Stimulated activated CD8-positive, alpha-beta memory T cell treated with anti-CD3 and anti-CD28 coated beads, Interleukin-15, amount 100 ng/mL, for 24 hours (primary cell): ENCODE results near the gene LRRC8E.
"Not testable (repeated sequence)": the region's sequence is repeated elsewhere in the genome, so short reads cannot be mapped to it uniquely, and the experiment has no call there.

Experiments used
- DNase-seq: peaks from one replicate; pipeline ENCODE4 v3.0.0-alpha.2; 2020; ENCODE audit warnings: low read depth

Gene LRRC8E

DNA sequence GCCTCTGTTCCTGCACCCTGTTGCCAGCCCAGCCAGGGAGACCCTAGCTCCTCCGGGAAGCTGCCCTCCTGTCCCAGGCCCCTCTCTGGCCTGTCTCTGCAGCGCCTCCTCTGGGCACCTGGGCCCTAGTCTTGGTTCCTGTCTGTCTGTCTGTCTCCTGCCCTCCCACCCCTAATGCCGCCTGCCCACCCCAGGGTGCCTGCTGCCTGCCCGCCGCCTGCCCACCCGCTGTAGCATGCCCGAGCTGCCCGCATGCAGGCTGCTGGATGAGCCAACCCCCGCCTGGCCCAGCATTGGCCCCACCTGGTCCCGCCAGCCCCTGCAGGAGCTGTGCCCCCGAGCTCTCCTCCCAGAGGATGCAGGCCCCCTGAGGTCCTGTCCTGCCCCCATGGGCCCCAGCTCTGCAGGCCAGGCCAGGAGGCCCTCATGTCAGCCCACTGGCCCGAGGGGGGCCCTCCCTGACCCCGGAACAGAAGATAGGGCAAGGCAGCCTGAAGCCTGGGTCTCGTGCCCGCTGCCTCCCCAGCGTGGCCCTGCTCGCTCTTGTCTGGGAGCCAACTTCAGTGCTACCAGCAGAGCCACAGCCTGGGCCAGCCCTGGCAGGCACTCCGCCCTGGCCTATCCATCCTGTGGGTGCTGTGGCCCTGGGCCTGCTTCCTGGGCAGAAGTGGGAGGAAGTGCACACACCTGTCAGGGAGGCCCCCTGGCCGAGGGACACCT is 20.6 kb downstream of the LRRC8E start:
- no peak for DNase-seq

DNA sequence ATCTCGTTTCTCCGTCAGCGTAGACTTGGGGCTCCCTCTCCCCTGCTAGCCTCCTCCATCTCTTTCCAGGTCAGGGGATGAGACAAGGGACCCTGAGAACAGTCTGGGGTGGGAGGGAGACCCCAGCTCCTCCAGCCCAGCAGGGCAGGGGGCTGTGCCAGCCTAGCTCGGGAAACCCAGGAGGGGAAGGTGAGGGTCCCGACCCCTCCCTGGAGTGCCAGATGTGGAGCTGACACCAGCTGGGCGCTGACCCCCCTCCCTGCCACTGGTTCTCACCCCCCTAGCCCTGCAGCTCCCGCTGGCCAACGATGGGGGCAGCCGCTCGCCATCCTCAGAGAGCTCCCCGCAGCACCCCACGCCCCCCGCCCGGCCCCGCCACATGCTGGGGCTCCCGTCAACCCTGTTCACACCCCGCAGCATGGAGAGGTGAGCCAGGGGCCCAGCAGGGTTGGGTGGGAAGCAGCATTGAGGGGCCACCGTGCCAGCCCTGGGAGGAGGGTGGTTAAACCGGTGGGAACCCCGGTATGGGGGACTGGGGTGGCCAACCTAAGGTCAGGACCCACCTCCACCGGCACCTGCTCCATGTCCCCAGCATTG is 21.3 kb downstream of the LRRC8E start:
- DNase-seq = no peak

DNA sequence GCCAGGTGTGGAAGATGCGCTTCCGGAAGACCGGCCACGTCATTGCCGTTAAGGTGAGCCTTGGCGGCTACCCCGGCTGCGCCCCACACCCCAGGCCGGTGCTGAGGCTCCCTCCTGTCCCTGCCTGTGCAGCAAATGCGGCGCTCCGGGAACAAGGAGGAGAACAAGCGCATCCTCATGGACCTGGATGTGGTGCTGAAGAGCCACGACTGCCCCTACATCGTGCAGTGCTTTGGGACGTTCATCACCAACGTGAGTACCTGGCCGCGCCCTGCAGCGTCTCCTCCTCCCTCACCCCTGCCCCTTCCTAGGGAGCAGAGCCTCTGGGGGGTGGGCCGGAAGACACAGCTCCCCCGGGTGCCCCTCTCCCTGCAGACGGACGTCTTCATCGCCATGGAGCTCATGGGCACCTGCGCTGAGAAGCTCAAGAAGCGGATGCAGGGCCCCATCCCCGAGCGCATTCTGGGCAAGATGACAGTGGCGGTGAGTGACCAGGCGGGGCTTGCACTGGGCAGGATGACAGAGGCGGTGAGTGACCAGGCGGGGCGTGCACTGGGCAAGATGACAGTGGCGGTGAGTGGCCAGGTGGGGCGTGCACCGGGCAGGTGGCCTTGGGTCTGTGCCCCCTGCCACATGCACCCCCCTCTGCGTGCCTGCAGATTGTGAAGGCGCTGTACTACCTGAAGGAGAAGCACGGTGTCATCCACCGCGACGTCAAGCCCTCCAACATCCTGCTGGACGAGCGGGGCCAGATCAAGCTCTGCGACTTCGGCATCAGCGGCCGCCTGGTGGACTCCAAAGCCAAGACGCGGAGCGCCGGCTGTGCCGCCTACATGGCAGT is 22.2 kb downstream of the LRRC8E start:
- no peak for DNase-seq

GRCh38 chr19:7911508-7912143 is 23.3 kb downstream of the LRRC8E start:
- DNase-seq = no peak

- no peak for DNase-seq
These were observed 23.9 kb downstream of the LRRC8E start for GRCh38 chr19:7912144-7912696.

- DNase-seq = no peak
These were observed 24.6 kb downstream of the LRRC8E start for GRCh38 chr19:7912697-7913564.

DNA sequence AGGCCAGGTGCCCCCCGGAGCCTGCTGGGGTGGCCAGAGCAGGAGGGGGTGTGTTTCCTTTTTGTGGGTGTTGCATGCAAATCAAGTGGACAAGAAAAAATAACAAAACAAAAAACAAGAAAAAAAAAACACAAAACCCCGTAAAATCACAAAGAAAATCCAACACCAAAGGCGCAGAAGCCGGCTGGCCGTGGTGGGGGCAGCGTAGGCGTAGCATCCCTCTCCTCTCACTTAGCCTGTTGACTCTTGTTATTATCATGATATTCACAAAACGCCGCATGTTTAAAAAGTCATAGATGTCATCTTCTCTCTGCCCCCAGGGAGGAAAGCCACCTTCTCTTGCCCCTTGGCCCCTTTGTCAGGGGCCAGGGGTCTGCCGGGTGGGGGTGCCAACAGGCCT is 25.3 kb downstream of the LRRC8E start:
- no peak for DNase-seq

GRCh38 chr19:7914099-7914498 is 25.8 kb downstream of the LRRC8E start:
- no peak for DNase-seq

GRCh38 chr19:7914598-7915045 is 26.3 kb downstream of the LRRC8E start, which contains the start of gene TGFBR3L:
Gene TGFBR3L, plus strand, starts transcription at chr19:7914830.
- no peak for DNase-seq

DNA sequence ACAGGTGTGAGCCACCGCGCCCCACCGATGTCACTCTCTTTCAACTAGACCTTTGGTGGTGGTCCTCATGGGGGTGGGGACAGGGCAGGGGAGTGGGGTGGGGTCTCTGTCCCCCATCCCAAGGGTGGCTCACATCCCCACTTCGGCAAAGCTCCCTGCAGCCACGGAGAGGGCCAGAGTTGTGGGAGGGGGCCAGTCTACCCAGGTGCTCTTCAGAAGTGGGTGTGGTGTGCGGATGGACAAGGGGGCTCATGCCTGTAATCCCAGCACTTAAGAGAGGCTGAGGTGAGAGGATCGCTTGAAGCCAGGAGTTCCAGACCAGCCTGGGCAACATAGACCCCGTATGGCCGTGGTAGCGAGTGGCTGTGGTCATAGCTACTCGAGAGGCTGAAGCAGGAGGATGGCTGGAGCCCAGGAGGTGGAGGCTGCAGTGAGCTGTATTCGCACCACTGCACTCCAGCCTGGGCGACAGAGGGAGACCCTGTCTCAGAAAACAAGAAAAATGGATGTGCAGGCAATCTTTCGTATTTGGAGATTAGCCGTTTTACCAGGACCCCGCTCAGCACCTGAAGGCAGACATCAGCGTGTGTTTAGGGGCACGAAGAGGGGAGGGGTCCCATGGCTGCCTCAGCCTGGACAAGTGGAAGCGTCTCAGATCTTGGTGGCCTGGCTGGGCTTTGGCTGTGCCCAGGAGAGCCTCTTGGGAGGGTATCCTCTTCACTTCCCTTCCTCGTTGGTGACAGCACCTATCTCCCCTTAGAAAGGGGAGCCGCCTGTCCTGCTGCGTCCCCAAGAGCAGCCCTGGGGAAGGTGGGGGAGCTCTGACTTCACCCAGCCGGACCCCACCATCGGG is 27.2 kb downstream of the LRRC8E start:
- no peak for DNase-seq

DNA sequence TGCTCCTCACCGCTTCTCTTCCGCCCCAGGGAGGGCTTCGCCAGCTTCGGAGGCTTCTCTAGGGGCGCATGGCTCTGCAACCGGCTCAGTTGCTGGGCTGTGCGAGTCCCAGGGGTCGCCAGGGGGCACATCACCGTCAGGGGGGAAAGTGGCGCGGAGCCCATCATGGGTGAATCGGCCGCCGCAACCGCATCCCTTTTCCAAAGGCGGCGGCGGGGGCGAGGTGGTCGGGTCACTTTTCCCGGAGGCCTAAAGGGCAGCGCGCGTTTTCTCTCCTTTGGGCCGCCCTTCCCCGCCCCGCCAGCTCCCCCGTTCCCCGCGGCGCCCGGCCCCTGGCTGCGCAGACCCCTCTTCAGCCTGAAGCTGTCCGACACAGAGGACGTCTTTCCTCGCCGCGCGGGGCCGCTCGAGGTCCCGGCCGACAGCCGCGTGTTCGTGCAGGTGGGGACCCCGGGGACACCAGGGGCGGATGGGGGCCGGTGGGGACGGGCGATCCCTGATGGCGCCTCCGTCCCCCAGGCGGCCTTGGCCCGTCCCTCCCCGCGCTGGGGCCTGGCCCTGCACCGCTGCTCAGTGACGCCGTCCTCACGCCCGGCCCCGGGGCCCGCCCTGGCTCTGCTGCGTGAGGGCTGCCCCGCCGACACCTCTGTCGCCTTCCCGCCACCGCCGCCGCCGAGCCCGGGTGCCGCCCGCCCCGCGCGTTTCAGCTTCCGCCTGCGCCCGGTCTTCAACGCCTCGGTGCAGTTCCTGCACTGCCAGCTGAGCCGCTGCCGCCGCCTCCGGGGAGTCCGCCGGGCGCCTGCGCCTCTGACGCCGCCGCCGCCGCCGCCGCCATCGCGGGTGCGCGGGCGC is 28.0 kb downstream of the LRRC8E start:
- no peak for DNase-seq

GRCh38 chr19:7916955-7917266 is 28.6 kb downstream of the LRRC8E start:
- no peak for DNase-seq

DNA sequence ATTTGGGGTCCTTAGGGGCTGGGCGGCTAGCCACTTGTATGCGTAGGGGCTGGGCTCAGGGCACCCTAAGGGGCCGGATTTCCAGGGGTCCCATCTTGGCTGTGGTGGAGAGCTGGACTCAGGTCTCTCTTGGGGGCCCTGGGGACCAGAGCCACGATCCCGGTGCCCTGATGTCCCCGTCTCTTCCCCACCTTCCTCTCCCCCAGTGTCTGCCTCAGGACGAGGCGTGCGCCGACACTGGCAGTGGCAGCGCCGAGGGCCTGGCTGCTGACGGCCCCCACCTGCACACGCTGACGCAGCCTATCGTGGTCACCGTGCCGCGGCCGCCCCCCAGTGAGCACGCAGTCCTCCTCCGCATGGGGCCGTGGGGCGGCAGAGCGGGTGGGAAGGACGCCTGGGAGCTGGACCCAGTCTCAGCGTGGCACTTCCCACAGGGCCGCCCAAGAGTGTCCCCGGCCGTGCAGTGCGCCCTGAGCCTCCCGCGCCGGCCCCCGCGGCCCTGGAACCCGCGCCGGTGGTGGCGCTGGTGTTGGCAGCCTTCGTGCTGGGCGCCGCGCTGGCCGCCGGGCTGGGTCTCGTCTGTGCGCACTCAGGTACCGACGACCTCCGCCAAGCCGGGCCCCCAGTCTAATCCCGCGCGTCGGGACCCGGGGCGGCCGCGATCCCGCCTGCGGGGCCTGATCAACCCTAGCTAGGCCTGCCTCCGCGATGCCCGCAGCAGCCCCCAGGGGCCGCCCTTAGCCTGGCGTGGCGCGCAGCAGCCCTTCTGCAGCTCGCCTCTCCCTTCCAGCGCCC is 29.2 kb downstream of the LRRC8E start:
- DNase-seq = no peak

DNA sequence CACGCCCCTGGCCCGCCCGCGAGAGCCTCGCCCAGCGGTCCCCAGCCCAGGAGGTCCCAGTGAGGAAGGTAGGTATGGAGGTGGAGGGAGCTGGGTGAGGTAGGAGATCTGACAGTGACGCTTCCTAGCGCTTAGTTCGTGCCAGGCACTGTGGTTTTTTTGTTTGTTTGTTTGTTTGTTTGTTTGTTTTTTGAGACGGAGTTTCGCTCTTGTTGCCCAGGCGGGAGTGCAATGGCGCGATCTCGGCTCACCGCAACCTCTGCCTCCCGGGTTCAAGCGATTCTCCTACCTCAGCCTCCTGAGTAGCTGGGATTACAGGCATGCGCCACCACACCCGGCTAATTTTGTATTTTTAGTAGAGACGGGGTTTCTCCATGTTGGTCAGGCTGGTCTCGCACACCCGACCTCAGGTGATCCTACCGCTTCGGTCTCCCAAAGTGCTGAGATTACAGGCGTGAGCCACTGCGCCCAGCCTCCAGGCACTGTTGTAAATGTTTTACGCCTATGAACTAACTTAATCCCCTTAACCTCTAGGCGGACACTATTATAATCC is 29.8 kb downstream of the LRRC8E start:
- DNase-seq = not testable (repeated sequence)

GRCh38 chr19:7918615-7919421 is 30.5 kb downstream of the LRRC8E start:
- no peak for DNase-seq

DNA sequence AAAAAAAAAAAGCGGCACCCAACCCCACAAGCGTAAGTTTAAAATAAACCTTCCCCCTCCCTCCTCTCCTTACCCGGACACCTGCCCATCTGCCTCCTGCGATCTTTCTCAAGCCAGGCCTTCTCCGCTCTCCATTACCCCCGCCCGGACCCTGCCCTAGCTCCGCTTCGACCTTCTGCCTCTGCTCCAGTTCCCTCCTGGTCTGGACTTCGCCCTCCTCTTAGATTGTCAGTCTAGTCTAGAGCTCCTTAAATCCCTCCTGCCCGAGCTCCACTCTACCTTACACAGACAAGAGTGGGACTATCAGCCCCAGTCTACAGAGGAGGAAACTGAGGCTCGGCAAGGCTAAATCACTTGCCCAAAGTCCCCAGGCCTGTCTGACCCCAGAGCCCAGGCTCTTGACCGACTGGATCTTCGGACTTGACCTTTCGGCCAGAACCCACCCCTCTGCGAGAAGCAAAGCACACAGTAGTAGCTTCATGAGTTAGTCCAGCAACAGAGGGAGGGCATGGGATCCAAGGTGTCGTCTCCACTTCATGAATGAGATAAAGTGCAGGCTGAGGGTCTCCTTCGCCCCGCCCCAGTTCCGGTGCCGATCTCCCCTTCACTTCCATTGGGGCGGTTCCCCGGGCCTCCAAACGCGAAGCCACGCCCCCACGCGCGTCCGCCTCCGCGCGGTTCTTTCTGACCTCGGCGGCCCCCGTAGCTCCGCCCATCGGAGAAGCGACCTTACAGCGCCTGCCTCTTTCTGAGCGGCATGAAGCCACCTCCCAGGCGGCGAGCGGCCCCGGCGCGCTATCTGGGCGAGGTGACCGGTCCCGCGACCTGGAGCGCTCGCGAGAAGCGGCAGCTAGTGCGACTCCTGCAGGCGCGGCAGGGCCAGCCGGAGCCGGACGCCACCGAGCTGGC is 31.6 kb downstream of the LRRC8E start, which contains the start of gene SNAPC2:
Gene SNAPC2 (plus strand): TSS at position 729 of the 909 bp plus-strand sequence. CDS start 29 bp downstream, at position 758.
- peak; percentile 90 for DNase-seq
